ENCODE measurements around the gene CLEC1B. TPM values are rescaled to one million over a fixed set of nuclear protein-coding genes. Genes with fewer than 3 reads are reported as not detected.
"Not testable (repeated sequence)": the region's sequence is repeated elsewhere in the genome, so short reads cannot be mapped to it uniquely, and the experiment has no call there.

Gene CLEC1B
- total RNA-seq, 1 donor from 2014 or later = not detected

GRCh38 chr12:10031321-10031720 lies 32.4 kb upstream of the CLEC1B start:
- TF ChIP-seq CTCF (IDR thresholded peaks at IDR 0.05; ENCODE audit: partially characterized antibody, unreplicated experiment) = no peak
- Mint-ChIP-seq H3K9me3 (ENCODE audit: unreplicated experiment) (no peaks in the 10 kb centered on the region), H3K36me3 (ENCODE audit: unreplicated experiment) (no peaks in the 10 kb centered on the region), H3K27ac (ENCODE audit: unreplicated experiment) (no peak overlapping the region), H3K4me1 (ENCODE audit: low read depth, unreplicated experiment) (no peaks in the 10 kb centered on the region), H3K27me3 (ENCODE audit: unreplicated experiment) (peaks cover 2% of the 10 kb centered on the region), H3K4me3 (ENCODE audit: unreplicated experiment) (no peak overlapping the region)
- no peak for DNase-seq

- no peak within 1 kb of the TSS for H3K4me3 Mint-ChIP-seq (ENCODE audit: unreplicated experiment)
- H3K27me3 Mint-ChIP-seq (ENCODE audit: unreplicated experiment) = peaks cover 2% of the 10 kb centered on the region
- no peaks in the 10 kb centered on the region for H3K4me1 Mint-ChIP-seq (ENCODE audit: low read depth, unreplicated experiment)
- H3K9me3 Mint-ChIP-seq (ENCODE audit: unreplicated experiment) = no peaks in the 10 kb centered on the region
- no peak for TF ChIP-seq CTCF (IDR thresholded peaks at IDR 0.05; ENCODE audit: partially characterized antibody, unreplicated experiment)
- DNase-seq = no peak
- no peak within 1 kb of the TSS for H3K27ac Mint-ChIP-seq (ENCODE audit: unreplicated experiment)
- H3K36me3 Mint-ChIP-seq (ENCODE audit: unreplicated experiment) = no peaks in the 10 kb centered on the region
Measured at GRCh38 chr12:10030446-10030845, 31.5 kb upstream of the CLEC1B start, which contains the start of gene CLEC9A. TSS of gene CLEC9A (plus strand) at chr12:10030682. CDS start at chr12:10052688, 22,006 bp downstream.

GRCh38 chr12:10027721-10028120 lies 28.8 kb upstream of the CLEC1B start:
- TF ChIP-seq CTCF (IDR thresholded peaks at IDR 0.05; ENCODE audit: partially characterized antibody, unreplicated experiment) = no peak
- no peak overlapping the region for H3K27ac Mint-ChIP-seq (ENCODE audit: unreplicated experiment)
- H3K4me1 Mint-ChIP-seq (ENCODE audit: low read depth, unreplicated experiment) = no peaks in the 10 kb centered on the region
- no peaks in the 10 kb centered on the region for H3K36me3 Mint-ChIP-seq (ENCODE audit: unreplicated experiment)
- peaks cover 4% of the 10 kb centered on the region for H3K27me3 Mint-ChIP-seq (ENCODE audit: unreplicated experiment)
- no peak overlapping the region for H3K4me3 Mint-ChIP-seq (ENCODE audit: unreplicated experiment)
- no peaks in the 10 kb centered on the region for H3K9me3 Mint-ChIP-seq (ENCODE audit: unreplicated experiment)
- DNase-seq = no peak

GRCh38 chr12:10027311-10027710 lies 28.4 kb upstream of the CLEC1B start:
- Mint-ChIP-seq H3K9me3 (ENCODE audit: unreplicated experiment) (no peaks in the 10 kb centered on the region), H3K27ac (ENCODE audit: unreplicated experiment) (no peak overlapping the region), H3K36me3 (ENCODE audit: unreplicated experiment) (no peaks in the 10 kb centered on the region), H3K4me1 (ENCODE audit: low read depth, unreplicated experiment) (no peaks in the 10 kb centered on the region), H3K27me3 (ENCODE audit: unreplicated experiment) (peaks cover 4% of the 10 kb centered on the region), H3K4me3 (ENCODE audit: unreplicated experiment) (no peak overlapping the region)
- no peak for DNase-seq
- TF ChIP-seq CTCF (IDR thresholded peaks at IDR 0.05; ENCODE audit: partially characterized antibody, unreplicated experiment) = no peak

- DNase-seq; H3K4me1 Mint-ChIP-seq (ENCODE audit: low read depth, unreplicated experiment): not testable (repeated sequence)
Measured at GRCh38 chr12:10026666-10027065, 27.7 kb upstream of the CLEC1B start.

GRCh38 chr12:10025236-10025635 lies 26.3 kb upstream of the CLEC1B start:
- Mint-ChIP-seq H3K36me3 (ENCODE audit: unreplicated experiment) (no peaks in the 10 kb centered on the region), H3K9me3 (ENCODE audit: unreplicated experiment) (no peaks in the 10 kb centered on the region), H3K4me1 (ENCODE audit: low read depth, unreplicated experiment) (no peaks in the 10 kb centered on the region), H3K27me3 (ENCODE audit: unreplicated experiment) (peaks cover 2% of the 10 kb centered on the region), H3K27ac (ENCODE audit: unreplicated experiment) (no peak overlapping the region), H3K4me3 (ENCODE audit: unreplicated experiment) (no peak overlapping the region)
- DNase-seq = no peak
- TF ChIP-seq CTCF (IDR thresholded peaks at IDR 0.05; ENCODE audit: partially characterized antibody, unreplicated experiment) = no peak

More at GRCh38 chr12:10026666-10027065, 27.7 kb upstream of the CLEC1B start:
- H3K4me3 Mint-ChIP-seq (ENCODE audit: unreplicated experiment); H3K36me3 Mint-ChIP-seq (ENCODE audit: unreplicated experiment); H3K9me3 Mint-ChIP-seq (ENCODE audit: unreplicated experiment); H3K27ac Mint-ChIP-seq (ENCODE audit: unreplicated experiment); H3K27me3 Mint-ChIP-seq (ENCODE audit: unreplicated experiment): not testable (repeated sequence)

Data from glutamatergic neuron (in vitro differentiated cells).